IMR-90 (cell line): ENCODE results near the gene COL8A1. TPM values are rescaled to one million over a fixed set of nuclear protein-coding genes. Genes with fewer than 3 reads are reported as not detected.

ENCODE experiments used
- ATAC-seq: fragments of 200-7000 bp; cut with Tn5 transposase; 2 replicates; pipeline ENCODE4 v1.9.1; 2020; ENCODE audit warnings: low read depth, mild to moderate bottlenecking, moderate library complexity
- BruUV-seq: library from RNA; stranded (reverse); fragments of 400-500 nt; replicated peaks from 2 replicates; lab custom pipeline; 2021; lab: Mats Ljungman, UMichigan
- CTCF ChIA-PET: fragments of 300-600 bp; formaldehyde crosslinking; extraction: SDS; loops from one replicate; lab custom pipeline; 2021; ENCODE audit warnings: antibody characterized with exemption; lab: Yijun Ruan, JAX
- POLR2A ChIA-PET: fragments of 300-600 bp; sonication (Branson Sonifier 250); formaldehyde crosslinking; loops from one replicate; lab custom pipeline; 2022; ENCODE audit warnings: antibody characterized with exemption; ENCODE audit not compliant: unreplicated experiment; lab: Charles Lee
- DNase-seq: peaks from one replicate; pipeline ENCODE4 v3.0.0; 2013
- H2AFZ ChIP-seq: replicated peaks from 2 replicates; pipeline ENCODE3; 2013; ENCODE audit warnings: low read length, mild to moderate bottlenecking; ENCODE audit not compliant: poor library complexity
- H2AK5ac ChIP-seq: 2 replicates; pipeline ENCODE4 v1.6.1; 2013; ENCODE audit warnings: low read depth, low read length, inconsistent platforms
- H2AK9ac ChIP-seq: replicated peaks from 2 replicates; pipeline ENCODE3; 2013; ENCODE audit warnings: mild to moderate bottlenecking, low read depth, low read length, moderate library complexity; ENCODE audit not compliant: poor library complexity
- H2BK120ac ChIP-seq: 2 replicates; pipeline ENCODE4 v1.6.1; 2013; ENCODE audit warnings: low read depth, low read length, inconsistent platforms
- H2BK15ac ChIP-seq: 3 replicates; pipeline ENCODE4 v1.6.1; 2013; ENCODE audit warnings: low read depth, low read length, inconsistent platforms
- H2BK20ac ChIP-seq: 2 replicates; pipeline ENCODE4 v1.6.1; 2013; ENCODE audit warnings: low read depth, mild to moderate bottlenecking, inconsistent platforms, low read length, moderate library complexity
- H2BK5ac ChIP-seq: 2 replicates; pipeline ENCODE4 v1.6.1; 2013; ENCODE audit warnings: mild to moderate bottlenecking, low read depth, low read length, inconsistent platforms; ENCODE audit not compliant: poor library complexity, severe bottlenecking
- H3K14ac ChIP-seq: replicated peaks from 2 replicates; pipeline ENCODE4 v1.6.1; 2013; ENCODE audit warnings: low read depth, low read length, inconsistent platforms
- H3K18ac ChIP-seq: 2 replicates; pipeline ENCODE4 v1.6.1; 2013; ENCODE audit warnings: low read depth, low read length, control low read depth
- H3K23ac ChIP-seq: 2 replicates; pipeline ENCODE4 v1.6.1; 2013; ENCODE audit warnings: low read depth, low read length, inconsistent platforms
- H3K27ac ChIP-seq: 2 replicates; pipeline ENCODE4 v1.5.1; 2013; ENCODE audit warnings: mild to moderate bottlenecking, control low read depth, low read length; ENCODE audit not compliant: insufficient read depth
- H3K27me3 ChIP-seq: 2 replicates; pipeline ENCODE4 v1.6.1; 2013; ENCODE audit warnings: low read length; ENCODE audit not compliant: control insufficient read depth, insufficient read depth
- H3K36me3 ChIP-seq: 2 replicates; pipeline ENCODE4 v1.6.1; 2013; ENCODE audit warnings: low read length, mixed read lengths; ENCODE audit not compliant: control insufficient read depth, insufficient read depth
- H3K4ac ChIP-seq: 2 replicates; pipeline ENCODE4 v1.6.1; 2013; ENCODE audit warnings: low read depth, low read length, inconsistent platforms
- H3K4me1 ChIP-seq: 2 replicates; pipeline ENCODE4 v1.6.1; 2013; ENCODE audit warnings: low read length, mixed read lengths; ENCODE audit not compliant: control insufficient read depth, insufficient read depth
- H3K4me2 ChIP-seq: 2 replicates; pipeline ENCODE4 v1.6.1; 2013; ENCODE audit warnings: low read depth, mild to moderate bottlenecking, control low read depth, low read length, moderate library complexity
- H3K4me3 ChIP-seq: 2 replicates; pipeline ENCODE4 v1.5.1; 2013; ENCODE audit warnings: low read depth, mild to moderate bottlenecking, control low read depth, low read length, moderate library complexity; ENCODE audit not compliant: insufficient read depth
- H3K56ac ChIP-seq: 2 replicates; pipeline ENCODE4 v1.6.1; 2013; ENCODE audit warnings: low read length, inconsistent platforms; ENCODE audit not compliant: insufficient read depth; ENCODE audit errors: extremely low read depth
- H3K79me1 ChIP-seq, 2 experiments: 2 replicates each; pipeline ENCODE4 v1.6.1; 2013; ENCODE audit warnings: low read length in 2 of 2, inconsistent platforms in 1 of 2, low read depth in 1 of 2
- H3K9ac ChIP-seq: 2 replicates; pipeline ENCODE4 v1.6.1; 2013; ENCODE audit warnings: low read depth, low read length, control low read depth
- H3K9me1 ChIP-seq: 2 replicates; pipeline ENCODE4 v1.6.1; 2013; ENCODE audit warnings: low read length, inconsistent platforms; ENCODE audit not compliant: insufficient read depth
- H3K9me3 ChIP-seq: 2 replicates; pipeline ENCODE4 v1.6.1; 2013; ENCODE audit warnings: low read length; ENCODE audit not compliant: control insufficient read depth, insufficient read depth
- H4K20me1 ChIP-seq: 2 replicates; pipeline ENCODE4 v1.6.1; 2013; ENCODE audit warnings: low read length, inconsistent platforms; ENCODE audit not compliant: insufficient read depth
- H4K5ac ChIP-seq: 2 replicates; pipeline ENCODE4 v1.6.1; 2013; ENCODE audit warnings: mild to moderate bottlenecking, low read depth, low read length, control low read depth
- H4K8ac ChIP-seq, 2 experiments: 2 replicates each; pipeline ENCODE4 v1.6.1; 2013; ENCODE audit warnings: low read depth in 2 of 2, low read length in 2 of 2, control low read depth in 1 of 2, inconsistent platforms in 1 of 2
- H4K91ac ChIP-seq: 2 replicates; pipeline ENCODE4 v1.6.1; 2013; ENCODE audit warnings: low read depth, low read length, inconsistent platforms; ENCODE audit not compliant: insufficient read depth
- CHD1 ChIP-seq: IDR thresholded peaks from 2 replicates; pipeline ENCODE4 v1.6.1; 2012; ENCODE audit warnings: low read depth, low read length, improper control_type of control experiment
- CTCF ChIP-seq: conservative IDR thresholded peaks from 2 replicates; pipeline ENCODE4 v1.5.1; 2012; ENCODE audit warnings: mild to moderate bottlenecking, low read depth, low read length, improper control_type of control experiment
- ELK1 ChIP-seq: fragments of 150-350 bp; IDR thresholded peaks from 2 replicates; pipeline ENCODE4 v1.6.1; 2016; ENCODE audit warnings: low read depth, mild to moderate bottlenecking, low read length, moderate library complexity, borderline replicate concordance
- MAZ ChIP-seq: IDR thresholded peaks from 2 replicates; pipeline ENCODE4 v1.6.1; 2012; ENCODE audit warnings: low read depth, mild to moderate bottlenecking, low read length, improper control_type of control experiment, moderate library complexity, borderline replicate concordance
- MXI1 ChIP-seq: IDR thresholded peaks from 2 replicates; pipeline ENCODE4 v1.6.1; 2012; ENCODE audit warnings: low read depth, mild to moderate bottlenecking, low read length, moderate library complexity, borderline replicate concordance
- NFE2L2 ChIP-seq: fragments of 150-350 bp; IDR thresholded peaks from 2 replicates; pipeline ENCODE4 v1.6.1; 2016; ENCODE audit warnings: low read depth, mild to moderate bottlenecking, low read length
- POLR2A ChIP-seq: IDR thresholded peaks from 2 replicates; pipeline ENCODE4 v1.6.1; 2012; ENCODE audit warnings: mild to moderate bottlenecking, low read depth, low read length
- RAD21 ChIP-seq: IDR thresholded peaks from 2 replicates; pipeline ENCODE4 v1.6.1; 2012; ENCODE audit warnings: low read length, improper control_type of control experiment
- SMC3 ChIP-seq: fragments of 150-350 bp; IDR thresholded peaks from 2 replicates; pipeline ENCODE4 v1.6.1; 2016; ENCODE audit warnings: low read depth, mild to moderate bottlenecking, antibody characterized with exemption, low read length, moderate library complexity
- USF2 ChIP-seq: fragments of 150-350 bp; IDR thresholded peaks from 2 replicates; pipeline ENCODE4 v1.6.1; 2017; ENCODE audit warnings: mild to moderate bottlenecking, antibody characterized with exemption, low read length, low read depth
- WGBS, 2 experiments: methylation state at CpG; one replicate each; pipeline versions ENCODE4 v1.1.5 to v1.1.7; 2013; ENCODE audit warnings: missing lambda C conversion rate in 2 of 2; ENCODE audit not compliant: insufficient read length in 1 of 2; ENCODE audit errors: extremely low coverage in 2 of 2; 5-methylcytosine and 5-hydroxymethylcytosine counted together
- dilution Hi-C: fragments of 300-500 bp; cut with HindIII; formaldehyde crosslinking; loops from one replicate; pipeline ENCODE4 v1.14.3; 2018; ENCODE audit warnings: low sequenced_read_pairs; ENCODE audit not compliant: unreplicated experiment
- in situ Hi-C: fragments of 300-500 bp; cut with MboI; formaldehyde crosslinking; loops from 3 replicates; pipeline ENCODE4 v1.14.3; 2019; ENCODE audit warnings: low sequenced_read_pairs, inconsistent platforms, mixed read lengths
- intact Hi-C: fragments of 100-400 bp; cut with micrococcal nuclease; formaldehyde crosslinking; loops from 2 replicates; pipeline ENCODE4 v1.10.0; 2022
- polyA plus RNA-seq, 3 experiments: library from polyadenylated mRNA; depleted of rRNA; stranded (reverse); fragments of >200 nt; gene quantifications; 2 replicates each; pipeline ENCODE4 v1.2.3, GENCODE V29; 2012; ENCODE audit warnings: low replicate concordance in 1 of 3
- total RNA-seq: library from RNA; depleted of rRNA; stranded (reverse); fragments of >200 nt; gene quantifications from 2 replicates; pipeline ENCODE4 v1.2.3, GENCODE V29; 2012

The COL8A1 gene
- total and polyA plus RNA-seq, 2 of the 4 experiments (the other 2 are of a cell fraction): 119 to 151 TPM

GRCh38 chr3:99764377-99764776 lies 126.0 kb downstream of the COL8A1 start:
- Histone ChIP-seq H3K9me1 (peaks cover 6% of the 10 kb centered on the region), H3K27ac (no peak overlapping the region), H3K23ac (no peak overlapping the region), H3K56ac (no peak overlapping the region), H4K20me1 (no peaks in the 10 kb centered on the region), H2AFZ (no peak overlapping the region), H3K4me3 (no peak overlapping the region), H3K27me3 (no peaks in the 10 kb centered on the region), H3K36me3 (no peaks in the 10 kb centered on the region), H2BK20ac (no peak overlapping the region), H4K8ac (no peak overlapping the region; a peak in 1 of 4 replicates), H3K4ac (no peak overlapping the region), H4K5ac (no peak overlapping the region), H3K4me2 (no peak overlapping the region), H2BK15ac (no peak overlapping the region), H3K9ac (no peak overlapping the region), H3K4me1 (peaks cover 9% of the 10 kb centered on the region; the same call in 1 of the 2 replicates), H3K79me1 (peaks cover 4 to 8% of the 10 kb centered on the region in 2 experiments; a peak in 2 of 4 replicates), H2BK5ac (no peak overlapping the region), H3K9me3 (no peaks in the 10 kb centered on the region), H3K14ac (no peak overlapping the region), H2AK5ac (no peak overlapping the region), H2AK9ac (no peak overlapping the region), H4K91ac (no peak overlapping the region), H3K18ac (no peak overlapping the region), H2BK120ac (no peak overlapping the region)
- ATAC-seq: no peak
- no peak for DNase-seq
- dilution Hi-C loops: loop anchor here (25.0 kb wide), 1 partner anchor 752 kb away; no protein-coding TSS in a partner anchor
- POLR2A ChIA-PET: no interaction called here
- TF ChIP-seq USF2 (no peak), NFE2L2 (no peak), RAD21 (no peak), MAZ (no peak), ELK1 (no peak), POLR2A (no peak), CTCF (no peak), SMC3 (no peak), MXI1 (no peak), CHD1 (no peak)
- no TSS peak for BruUV-seq
- CTCF ChIA-PET: interaction anchor here (0.7 kb wide), 1 partner anchor 367 kb away, joined by 4 read pairs; no protein-coding TSS in a partner anchor
- in situ Hi-C loops: loop anchor here (25.0 kb wide), 1 partner anchor 1152 kb away; no protein-coding TSS in a partner anchor
- intact Hi-C loops: no loop called here
- no CpG with 5 or more reads among the region's 5 CpGs for WGBS, 2 experiments
